Measurements from ENCODE around the gene TMEM139.
A peak's percentile ranks its signal among the peaks of the same experiment; 100 is the strongest.
"Not testable (repeated sequence)": the region's sequence is repeated elsewhere in the genome, so short reads cannot be mapped to it uniquely, and the experiment has no call there.

TMEM139 gene

DNA sequence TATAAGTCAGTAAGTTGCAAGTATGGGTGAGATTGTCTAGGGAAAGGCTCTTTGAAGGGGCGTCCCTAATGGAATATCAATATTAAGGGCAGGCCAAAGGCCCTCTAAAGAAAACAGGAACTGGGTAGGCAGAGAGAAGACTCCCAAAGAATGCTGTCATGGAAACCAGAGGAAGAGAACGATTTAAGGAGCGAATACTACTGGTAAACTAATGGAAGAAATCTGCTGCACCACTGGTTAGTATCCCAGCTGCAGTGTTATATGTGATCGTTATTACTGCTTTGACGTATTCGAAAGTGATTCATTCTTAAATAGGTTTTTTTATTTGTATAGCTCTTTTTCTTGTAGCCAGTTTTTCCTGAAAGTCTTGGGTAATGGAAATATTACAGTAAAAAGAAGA, 4.7 kb downstream of the TMEM139 start:
- no peak for DNase-seq (ENCODE audit: low read depth)

DNA sequence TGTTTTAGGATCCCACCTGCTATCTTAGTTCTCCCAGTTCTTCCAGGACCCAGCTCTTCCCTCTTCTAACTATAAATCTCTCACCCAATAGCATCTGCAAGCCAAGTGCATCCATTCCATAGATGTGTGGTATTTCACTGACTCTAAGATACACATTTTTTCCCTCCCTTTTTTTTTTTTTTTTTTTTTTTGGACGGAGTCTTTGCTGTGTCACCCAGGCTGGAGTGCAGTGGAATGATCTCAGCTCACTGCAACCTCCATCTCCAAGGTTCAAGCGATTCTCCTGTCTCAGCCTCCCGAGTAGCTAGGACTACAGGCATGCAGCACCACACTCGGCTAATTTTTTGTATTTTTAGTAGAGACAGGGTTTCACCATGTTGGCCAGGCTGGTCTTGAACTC, 5.1 kb downstream of the TMEM139 start:
- DNase-seq (ENCODE audit: low read depth) = not testable (repeated sequence)

DNA sequence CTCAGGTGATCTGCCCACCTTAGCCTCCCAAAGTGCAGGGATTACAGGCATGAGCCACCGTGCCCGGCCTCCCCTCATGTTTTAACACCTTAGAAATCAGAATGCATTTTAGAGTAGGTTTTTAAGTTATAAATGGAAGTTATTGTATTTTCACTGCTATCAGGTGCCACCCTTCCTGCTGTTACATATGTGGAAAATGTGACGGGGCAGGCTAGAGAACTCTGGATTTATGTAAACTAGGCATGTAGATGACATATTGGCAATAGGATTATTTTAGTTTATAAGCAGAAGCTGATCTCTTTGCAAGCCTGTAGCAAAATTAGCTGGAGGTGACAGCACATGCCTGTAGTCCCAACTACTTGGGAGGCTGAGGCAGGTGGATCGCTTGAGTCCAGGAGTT, 5.5 kb downstream of the TMEM139 start:
- DNase-seq (ENCODE audit: low read depth) = no peak

DNA sequence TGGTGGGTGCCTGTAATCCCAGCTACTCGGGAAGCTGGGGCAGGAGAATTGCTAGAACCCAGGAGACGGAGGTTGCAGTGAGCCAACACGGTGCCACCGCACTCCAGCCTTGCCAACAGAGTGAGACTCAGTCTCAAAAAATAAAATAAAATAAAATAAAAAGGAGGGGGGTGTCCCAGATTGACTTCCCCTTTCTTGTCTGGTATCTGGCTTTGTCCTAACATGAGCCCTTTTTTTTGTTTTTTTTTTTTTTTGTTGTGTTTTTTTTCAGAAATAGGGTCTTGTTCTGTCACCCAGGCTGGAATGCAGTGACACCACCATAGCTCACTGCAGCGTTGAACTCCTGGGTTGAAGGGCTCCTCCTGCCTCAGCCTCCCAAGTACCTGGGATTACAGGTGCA, 8.1 kb downstream of the TMEM139 start:
- no peak for DNase-seq (ENCODE audit: low read depth)

DNA sequence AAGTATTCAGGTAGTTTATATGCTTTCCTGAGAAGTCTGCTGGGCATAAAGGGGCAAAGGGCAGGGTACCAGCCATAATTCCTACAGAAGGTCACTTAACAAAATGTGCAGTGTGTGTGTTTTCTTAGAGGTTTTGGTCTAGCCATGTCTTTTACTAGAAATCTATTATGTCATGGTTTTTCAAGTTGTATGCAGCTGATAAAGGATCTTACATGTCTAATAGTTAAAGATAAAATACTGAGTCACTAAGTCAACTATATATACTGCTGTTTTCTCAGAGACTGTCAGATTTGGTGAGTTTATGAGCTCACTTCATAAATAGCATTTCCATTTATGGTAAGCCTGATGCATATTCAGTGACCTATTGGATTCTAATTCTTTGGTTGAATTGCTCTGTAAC, 11.1 kb downstream of the TMEM139 start:
- DNase-seq (ENCODE audit: low read depth) = no peak

DNA sequence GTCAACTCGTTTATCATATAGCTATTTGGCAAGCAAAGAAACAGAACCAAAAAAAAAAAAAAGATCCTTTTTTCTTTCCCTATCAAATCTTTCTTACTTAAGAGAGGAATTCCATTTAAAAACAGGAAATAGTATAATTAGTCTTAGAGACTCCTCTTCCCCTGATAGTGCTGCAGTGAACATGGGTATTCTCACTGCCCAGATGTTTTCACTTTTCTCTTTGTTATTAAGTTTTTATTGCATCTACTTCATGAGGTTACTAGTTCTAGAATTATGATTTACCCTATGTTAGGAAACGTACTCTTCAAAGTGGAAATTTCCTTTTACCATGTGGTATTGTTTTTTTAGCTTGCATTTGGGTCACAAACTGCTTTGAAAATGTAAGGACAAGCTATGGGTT, 11.9 kb downstream of the TMEM139 start:
- DNase-seq (ENCODE audit: low read depth) = no peak

DNA sequence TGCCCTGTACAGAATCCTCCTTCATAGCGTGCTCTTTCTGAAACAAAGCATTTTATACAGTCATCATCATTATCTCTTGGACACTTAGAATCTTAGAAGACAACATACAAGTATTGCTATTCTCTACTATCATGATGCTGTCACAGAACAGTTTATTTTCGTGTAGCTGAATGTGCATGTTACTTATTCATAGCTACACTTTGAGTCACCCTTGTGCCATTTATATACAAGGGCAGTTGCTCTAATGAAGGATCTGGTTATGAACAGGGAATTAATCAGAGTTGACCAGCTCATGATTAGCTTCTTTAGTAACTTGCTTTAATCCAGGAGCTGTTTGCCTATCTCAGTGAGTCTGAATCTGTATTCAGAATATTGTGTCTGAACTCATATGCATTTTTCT, 14.6 kb downstream of the TMEM139 start:
- no peak for DNase-seq (ENCODE audit: low read depth)

DNA sequence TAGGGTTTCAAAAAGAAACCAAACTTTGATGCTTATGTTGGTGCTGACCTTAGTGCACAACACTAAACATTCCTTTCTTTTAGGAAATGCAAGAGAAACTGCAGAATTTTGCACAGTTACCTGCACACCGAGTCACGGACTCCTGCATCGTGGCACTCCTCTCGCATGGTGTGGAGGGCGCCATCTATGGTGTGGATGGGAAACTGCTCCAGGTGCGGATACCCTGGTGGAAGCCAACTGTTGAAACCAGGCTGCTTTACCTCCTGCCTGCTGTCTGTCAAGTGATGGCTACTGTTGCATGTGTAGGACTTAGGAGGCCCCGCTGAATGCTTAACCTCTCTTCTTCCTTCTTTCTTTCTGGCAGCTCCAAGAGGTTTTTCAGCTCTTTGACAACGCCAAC, 15.1 kb downstream of the TMEM139 start:
- peak; percentile 45 for DNase-seq (ENCODE audit: low read depth)

DNA sequence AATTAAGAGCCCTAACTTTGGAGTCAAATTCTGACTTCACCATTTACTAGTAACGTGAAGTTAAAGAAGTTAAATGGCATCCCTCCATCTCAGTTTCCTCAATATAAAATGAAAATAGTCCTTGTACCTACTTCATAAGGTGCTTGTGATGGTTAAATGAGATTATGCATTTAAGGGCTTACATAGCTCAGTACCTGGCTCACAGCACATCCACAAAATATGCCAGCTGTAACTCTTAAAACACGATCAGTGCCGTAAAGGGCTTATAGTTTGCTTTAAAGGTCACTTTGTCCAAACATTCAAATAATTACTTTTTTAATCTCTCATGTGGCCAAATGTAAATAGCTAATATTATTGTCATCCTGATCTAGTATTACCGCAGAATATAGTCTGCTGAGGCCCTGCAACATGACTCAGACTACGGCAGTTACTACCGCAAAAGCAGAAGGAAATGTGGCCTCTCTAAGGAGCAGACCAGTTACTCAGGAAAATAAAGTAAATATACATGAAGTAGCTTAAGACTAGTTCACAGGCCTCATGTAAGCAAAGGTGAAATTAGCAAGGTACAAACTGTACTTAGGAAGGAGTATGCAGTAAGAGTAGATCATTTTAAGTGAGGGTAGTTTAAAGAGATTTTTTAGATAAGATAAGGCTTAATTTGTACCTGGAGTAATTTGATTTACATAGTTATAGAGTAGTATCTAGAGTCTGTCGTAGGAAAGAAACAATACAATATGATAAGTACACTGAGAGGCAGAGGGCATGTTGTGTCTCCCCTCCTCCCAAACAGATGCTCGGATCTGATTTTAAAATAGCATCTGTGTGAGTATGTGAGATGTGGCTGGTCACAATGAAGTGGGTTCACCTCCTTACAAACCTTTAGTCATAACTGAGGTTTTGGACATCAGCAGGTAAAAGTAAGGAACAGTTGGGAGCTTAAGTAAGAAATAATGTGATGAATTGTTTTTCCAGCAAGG, 16.5 kb downstream of the TMEM139 start:
- DNase-seq (ENCODE audit: low read depth) = no peak

DNA sequence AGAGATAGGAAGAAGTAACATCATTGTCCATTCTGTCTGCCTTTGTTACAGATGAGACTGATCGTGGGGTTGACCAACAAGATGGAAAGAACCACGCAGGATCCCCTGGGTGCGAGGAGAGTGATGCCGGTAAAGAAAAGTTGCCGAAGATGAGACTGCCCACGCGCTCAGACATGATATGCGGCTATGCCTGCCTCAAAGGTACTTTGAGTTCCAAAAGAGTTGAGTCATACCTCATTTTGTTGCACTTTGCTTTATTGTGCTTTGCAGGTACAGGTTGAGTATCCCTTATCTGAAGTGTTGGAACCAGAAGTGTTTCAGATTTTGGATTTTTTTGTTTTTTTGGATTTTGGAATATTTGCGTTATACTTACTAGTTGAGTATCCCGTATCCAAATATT, 19.0 kb downstream of the TMEM139 start:
- no peak for DNase-seq (ENCODE audit: low read depth)

DNA sequence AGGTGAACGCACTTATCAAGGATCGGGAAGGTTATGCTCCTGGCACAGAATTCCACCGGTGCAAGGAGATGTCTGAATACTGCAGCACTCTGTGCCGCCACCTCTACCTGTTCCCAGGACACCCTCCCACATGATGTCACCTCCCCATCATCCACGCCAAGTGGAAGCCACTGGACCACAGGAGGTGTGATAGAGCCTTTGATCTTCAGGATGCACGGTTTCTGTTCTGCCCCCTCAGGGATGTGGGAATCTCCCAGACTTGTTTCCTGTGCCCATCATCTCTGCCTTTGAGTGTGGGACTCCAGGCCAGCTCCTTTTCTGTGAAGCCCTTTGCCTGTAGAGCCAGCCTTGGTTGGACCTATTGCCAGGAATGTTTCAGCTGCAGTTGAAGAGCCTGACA, 20.2 kb downstream of the TMEM139 start:
- DNase-seq (ENCODE audit: low read depth) = no peak

DNA sequence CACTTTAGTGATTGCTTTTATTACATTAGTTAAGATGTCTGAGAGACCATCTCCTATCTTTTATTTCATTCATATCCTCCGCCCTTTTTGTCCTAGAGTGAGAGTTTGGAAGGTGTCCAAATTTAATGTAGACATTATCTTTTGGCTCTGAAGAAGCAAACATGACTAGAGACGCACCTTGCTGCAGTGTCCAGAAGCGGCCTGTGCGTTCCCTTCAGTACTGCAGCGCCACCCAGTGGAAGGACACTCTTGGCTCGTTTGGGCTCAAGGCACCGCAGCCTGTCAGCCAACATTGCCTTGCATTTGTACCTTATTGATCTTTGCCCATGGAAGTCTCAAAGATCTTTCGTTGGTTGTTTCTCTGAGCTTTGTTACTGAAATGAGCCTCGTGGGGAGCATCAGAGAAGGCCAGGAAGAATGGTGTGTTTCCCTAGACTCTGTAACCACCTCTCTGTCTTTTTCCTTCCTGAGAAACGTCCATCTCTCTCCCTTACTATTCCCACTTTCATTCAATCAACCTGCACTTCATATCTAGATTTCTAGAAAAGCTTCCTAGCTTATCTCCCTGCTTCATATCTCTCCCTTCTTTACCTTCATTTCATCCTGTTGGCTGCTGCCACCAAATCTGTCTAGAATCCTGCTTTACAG, 20.8 kb downstream of the TMEM139 start:
- peak; percentile 49 for DNase-seq (ENCODE audit: low read depth)

DNA sequence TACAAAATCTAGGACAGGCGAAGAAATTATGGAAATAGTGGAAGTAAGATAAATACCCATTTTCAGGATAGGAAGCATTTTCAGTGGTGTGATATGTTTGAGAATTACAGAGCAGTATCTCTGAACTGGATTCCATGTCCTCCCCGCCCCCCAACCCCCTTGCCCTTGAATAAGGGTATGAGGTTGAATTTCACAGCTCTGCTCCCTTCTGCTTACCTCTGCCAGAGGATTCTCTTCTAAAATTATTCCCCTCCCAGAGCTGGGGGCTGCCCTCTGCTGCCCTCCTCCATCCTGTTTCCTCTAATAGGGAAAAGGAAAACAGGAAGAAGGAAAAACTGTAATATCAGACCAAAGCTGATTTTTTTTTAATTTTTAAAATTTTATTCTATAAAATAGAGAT, 23.9 kb downstream of the TMEM139 start:
- DNase-seq (ENCODE audit: low read depth) = no peak

DNA sequence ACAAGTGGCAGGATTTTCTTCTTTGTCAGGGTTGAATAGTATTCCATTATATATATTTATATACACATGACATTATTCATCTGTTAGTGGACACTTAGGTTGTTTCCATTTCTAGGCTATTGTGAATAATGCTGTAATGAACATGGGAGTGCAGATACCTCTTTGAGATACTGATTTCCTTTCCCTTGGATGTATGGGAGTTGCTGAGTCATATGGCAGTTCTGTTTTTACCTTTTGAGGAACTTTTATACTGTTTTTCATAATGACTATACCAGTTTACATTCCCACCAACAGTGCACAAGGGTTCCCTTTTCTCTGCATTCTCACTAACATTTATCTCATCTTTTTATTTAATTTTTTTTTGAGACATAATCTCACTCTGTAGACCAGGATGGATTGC, 29.4 kb downstream of the TMEM139 start:
- DNase-seq (ENCODE audit: low read depth) = no peak

DNA sequence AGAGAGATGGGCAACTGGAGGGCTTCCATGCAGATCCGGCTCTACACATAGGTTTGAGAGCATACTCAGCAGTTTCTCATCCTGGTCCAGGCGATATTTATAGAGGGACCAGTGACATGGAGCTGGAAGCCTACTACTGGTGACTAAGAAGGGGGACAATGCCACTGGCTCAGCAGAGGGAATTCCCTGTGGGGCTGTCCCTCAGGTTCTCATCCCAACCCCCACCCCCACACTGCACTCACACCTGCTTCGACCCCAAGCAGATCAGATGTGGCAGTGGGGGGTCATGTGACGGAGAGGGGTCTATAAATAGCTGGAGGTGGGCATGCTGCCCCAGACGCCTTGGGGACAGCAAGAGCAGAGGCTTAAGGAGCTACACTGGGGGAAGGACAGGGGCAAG, 31.0 kb downstream of the TMEM139 start, which contains the start of gene CLCN1:
Gene CLCN1 (plus strand): TSS at position 336 of the 400 bp plus-strand sequence. CDS start 102 bp downstream, outside the sequence.
- no peak for DNase-seq (ENCODE audit: low read depth)

DNA sequence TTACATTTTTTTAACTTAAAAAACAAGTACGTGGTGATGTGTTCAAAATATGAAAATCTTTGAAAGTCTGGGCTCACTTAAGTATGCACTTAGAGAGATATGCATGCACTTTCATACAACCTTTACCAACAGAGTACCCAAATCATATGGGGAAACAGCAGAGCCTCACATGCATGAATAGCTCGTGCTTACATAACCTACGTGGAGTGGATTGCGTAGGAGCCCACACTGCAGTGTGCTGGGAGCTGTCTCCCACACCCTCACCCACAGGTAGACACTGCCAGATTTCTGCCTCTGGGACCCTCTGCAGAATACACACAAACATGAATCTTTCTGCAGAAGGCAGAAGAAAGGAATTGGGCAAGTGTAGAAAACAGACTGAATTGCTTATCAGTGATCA, 31.7 kb downstream of the TMEM139 start:
- DNase-seq (ENCODE audit: low read depth) = no peak

DNA sequence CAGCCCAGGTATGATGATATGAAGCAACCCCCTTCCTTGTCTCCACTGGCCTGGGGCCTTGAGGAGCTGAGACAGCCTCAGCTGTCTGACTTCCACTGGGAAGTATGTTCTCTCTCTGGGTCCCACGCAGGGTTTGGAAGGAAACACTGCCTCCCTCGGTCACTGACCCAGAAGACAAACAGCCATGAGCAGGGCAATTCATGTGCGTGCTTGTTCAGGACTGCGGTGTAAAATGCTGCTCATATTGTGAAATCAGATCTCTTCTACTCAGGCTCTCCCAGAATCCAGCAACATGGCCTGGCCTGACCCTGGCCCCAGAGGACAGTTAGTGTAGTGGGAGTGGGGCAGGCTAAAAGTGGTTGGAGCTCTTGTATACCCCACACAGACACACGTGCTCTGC, 33.9 kb downstream of the TMEM139 start:
- DNase-seq (ENCODE audit: low read depth) = no peak

DNA sequence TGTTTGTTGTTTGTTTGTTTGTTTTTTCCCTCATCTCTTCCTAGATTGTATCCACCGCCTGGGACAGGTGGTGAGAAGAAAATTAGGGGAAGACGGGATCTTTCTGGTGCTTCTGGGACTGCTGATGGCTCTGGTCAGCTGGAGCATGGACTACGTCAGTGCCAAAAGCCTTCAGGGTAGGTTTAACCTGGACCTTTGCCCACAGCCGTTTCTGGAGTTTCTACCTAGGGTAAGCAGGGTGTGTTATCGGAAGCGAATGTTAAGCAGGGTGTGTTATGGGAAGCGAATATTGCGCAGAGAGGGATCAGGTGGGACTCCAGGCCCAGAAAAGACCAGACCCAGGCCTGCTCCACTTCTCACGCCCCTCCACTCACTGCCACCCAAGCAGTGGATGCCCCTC, 35.9 kb downstream of the TMEM139 start:
- no peak for DNase-seq (ENCODE audit: low read depth)

DNA sequence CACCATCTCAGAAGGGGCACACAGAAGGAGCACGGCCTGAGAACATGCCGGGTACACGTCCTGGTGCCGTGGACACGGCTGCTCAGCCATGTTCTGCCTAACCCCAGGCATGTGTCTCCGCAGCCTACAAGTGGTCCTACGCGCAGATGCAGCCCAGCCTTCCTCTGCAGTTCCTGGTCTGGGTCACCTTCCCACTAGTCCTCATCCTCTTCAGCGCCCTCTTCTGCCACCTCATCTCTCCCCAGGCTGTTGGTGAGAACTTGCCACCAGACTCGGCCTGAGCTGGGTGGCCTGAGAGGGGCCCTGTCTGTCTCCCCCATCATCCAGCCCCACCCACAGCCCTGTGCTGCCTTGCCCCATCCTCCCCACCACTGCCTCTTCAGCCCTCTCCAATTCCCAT, 36.5 kb downstream of the TMEM139 start:
- DNase-seq (ENCODE audit: low read depth) = no peak

DNA sequence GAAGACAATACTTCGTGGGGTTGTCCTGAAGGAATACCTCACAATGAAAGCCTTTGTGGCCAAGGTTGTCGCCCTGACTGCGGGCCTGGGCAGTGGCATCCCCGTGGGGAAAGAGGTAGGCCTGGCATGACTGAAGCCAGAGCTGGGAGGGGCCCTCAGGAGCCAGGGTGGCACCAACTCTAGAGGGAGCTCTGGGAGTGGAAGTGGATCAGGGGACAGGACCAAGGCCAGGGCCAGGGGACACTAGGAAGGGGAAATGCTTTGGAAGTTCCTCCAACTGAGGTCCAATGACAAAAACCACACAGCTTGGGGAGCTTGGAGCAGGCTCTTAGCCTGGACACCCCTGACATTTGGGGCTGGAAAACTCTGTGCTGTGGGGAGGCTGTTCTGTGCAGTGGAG, 37.0 kb downstream of the TMEM139 start:
- DNase-seq (ENCODE audit: low read depth) = no peak

DNA sequence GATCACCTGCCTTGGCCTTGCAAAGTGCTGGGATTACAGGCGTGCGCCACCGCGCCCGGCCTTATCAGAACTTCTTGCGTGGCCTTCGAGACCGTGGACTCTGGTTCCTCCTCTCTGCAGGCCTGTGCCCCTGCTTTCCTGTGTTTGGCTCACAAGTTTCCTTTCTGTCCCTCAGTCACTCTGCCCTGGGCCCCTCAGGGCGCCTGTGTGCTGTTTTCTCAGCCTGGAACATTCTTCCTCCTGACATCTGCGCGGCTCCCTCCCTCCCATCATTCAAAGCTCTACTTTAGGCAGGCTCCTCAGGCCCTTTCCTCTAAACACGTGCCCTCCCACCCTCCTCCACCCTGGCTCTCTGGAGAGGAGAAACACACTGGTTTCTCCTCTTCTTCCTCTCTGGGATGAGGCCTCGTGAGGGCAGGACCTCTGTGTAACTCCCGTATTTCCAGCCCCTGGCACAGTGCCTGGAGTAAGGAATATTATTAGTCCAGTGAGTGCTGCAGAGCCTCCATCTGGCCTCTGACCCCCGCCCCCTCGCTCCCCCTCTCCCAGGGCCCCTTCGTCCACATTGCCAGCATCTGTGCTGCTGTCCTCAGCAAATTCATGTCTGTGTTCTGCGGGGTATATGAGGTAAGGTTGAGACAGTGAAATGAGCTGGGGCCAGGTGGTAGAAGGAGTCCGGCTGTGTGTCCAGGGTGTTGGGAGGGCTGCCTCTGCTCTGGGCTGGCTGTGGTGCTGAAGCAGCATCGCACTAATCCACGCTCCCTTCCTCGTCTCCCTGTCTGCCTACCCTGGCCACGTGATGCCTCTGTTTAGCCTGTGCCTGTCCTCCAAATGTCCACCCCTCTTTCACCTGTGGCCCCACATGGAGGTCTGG, 38.2 kb downstream of the TMEM139 start:
- DNase-seq (ENCODE audit: low read depth) = no peak

DNA sequence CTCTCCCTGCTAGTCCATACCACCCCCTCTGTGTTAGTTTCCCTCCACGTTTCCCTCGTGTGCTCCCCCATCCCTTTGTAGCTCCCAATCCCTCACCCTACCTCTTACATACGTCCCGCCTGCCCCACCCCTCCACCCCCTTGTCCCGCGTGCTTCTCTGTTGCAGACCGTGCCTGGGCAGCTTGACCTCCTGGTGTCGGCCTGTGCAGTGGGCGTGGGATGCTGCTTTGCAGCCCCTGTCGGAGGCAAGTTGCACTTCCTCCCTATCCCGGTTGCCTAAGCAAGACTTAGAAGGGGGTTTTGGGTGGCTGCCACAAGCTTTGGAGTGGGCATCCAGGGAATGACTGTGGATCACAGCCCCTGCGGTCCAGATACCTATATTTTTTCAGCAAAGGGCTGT, 38.9 kb downstream of the TMEM139 start:
- no peak for DNase-seq (ENCODE audit: low read depth)

All from activated T-helper 9 cell treated with anti-CD3 and anti-CD28 coated beads, Interleukin-2, amount 50 U/mL, for 16 hours (primary cell).